ENCODE measurements around the gene ADGRL2. TPM values are rescaled to one million over a fixed set of nuclear protein-coding genes. Genes with fewer than 3 reads are reported as not detected.

ADGRL2 gene
- total RNA-seq, 1 donor from 2014 or later, result 25.1 TPM

DNA sequence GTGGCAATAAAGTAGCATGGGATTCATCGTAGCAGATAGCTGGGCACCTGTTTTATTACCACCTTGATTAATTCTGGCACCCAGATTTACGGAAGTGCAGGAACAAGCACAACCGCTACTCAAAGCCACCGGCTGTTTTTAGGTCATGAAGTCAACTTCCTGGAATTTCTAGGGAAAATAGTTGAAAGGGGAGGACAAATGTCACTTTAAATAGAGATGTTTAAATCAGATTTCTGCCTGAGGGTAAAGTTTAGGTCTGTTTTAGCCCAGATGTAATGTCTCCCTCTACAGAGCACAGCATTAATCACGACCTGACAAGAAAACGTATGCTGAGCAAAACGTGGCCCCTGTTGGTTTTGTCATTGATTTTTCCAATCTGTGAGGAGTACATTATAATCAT, 8.0 kb downstream of the ADGRL2 start:
- H3K36me3 ChIP-seq (ENCODE audit: control insufficient read depth, insufficient read depth, low read length), result no peaks in the 10 kb centered on the region
- no peak for DNase-seq (ENCODE audit: low read depth)
- no peak overlapping the region for H3K4me3 ChIP-seq (ENCODE audit: low read depth, low read length)
- H3K27me3 ChIP-seq (ENCODE audit: control insufficient read depth, insufficient read depth, low read length), result no peaks in the 10 kb centered on the region
- TF ChIP-seq, protein P1, sequence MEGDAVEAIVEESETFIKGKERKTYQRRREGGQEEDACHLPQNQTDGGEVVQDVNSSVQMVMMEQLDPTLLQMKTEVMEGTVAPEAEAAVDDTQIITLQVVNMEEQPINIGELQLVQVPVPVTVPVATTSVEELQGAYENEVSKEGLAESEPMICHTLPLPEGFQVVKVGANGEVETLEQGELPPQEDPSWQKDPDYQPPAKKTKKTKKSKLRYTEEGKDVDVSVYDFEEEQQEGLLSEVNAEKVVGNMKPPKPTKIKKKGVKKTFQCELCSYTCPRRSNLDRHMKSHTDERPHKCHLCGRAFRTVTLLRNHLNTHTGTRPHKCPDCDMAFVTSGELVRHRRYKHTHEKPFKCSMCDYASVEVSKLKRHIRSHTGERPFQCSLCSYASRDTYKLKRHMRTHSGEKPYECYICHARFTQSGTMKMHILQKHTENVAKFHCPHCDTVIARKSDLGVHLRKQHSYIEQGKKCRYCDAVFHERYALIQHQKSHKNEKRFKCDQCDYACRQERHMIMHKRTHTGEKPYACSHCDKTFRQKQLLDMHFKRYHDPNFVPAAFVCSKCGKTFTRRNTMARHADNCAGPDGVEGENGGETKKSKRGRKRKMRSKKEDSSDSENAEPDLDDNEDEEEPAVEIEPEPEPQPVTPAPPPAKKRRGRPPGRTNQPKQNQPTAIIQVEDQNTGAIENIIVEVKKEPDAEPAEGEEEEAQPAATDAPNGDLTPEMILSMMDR (IDR thresholded peaks at IDR 0.05; ENCODE audit: insufficient read depth, low read length, poor library complexity, severe bottlenecking), result no peak

DNA sequence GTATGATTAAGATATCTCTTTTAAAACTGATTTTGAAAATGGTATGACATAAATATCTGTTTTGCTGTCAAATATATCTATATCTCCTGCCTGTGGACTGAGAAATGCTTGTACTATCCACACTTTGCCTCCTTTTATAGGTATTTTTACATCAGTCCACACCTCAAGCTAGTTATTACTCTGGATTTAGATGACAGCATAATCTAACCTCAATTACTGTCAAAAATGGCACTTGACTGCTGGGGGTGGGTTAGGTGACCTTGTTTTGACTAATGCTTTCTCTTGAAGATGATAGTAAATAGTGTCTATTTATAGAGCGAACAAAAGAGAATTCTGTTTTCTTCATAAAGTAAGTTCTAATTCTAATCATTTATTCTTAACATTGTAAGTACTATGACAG, 9.1 kb downstream of the ADGRL2 start:
- H3K4me3 ChIP-seq (ENCODE audit: low read depth, low read length), result no peak overlapping the region
- TF ChIP-seq, protein P1 (IDR thresholded peaks at IDR 0.05; ENCODE audit: insufficient read depth, low read length, poor library complexity, severe bottlenecking), result no peak
- H3K27me3 ChIP-seq (ENCODE audit: control insufficient read depth, insufficient read depth, low read length), result no peaks in the 10 kb centered on the region
- no peak for DNase-seq (ENCODE audit: low read depth)
- no peaks in the 10 kb centered on the region for H3K36me3 ChIP-seq (ENCODE audit: control insufficient read depth, insufficient read depth, low read length)

DNA sequence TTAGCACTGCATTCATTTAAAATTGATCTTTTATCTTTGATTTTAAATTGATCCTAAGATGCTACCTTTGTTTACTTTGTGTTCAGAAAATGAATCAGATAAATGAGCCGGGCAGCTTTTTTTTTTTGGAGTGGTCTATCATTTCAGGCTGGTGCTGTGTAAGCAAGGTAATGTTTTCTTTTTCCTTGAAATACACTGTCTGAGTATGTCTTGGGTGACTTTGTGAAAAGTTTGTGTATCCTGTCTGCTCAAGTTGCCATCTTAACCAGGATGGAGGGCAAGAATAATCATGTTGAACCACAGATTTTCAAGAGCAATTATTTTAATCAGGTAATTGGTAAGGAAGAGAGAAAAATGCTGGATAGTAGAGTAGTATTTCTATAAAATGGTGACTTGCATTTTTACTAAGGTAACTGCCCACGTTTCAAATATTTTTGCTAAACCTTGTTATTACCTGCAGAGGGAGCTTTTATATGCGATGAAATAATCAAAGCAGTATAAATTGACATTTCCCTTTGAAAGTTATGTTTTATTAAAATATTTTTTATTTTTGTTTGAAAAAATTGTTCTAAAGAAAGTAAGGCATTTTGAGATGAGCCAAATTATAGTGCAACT, 11.1 kb downstream of the ADGRL2 start:
- TF ChIP-seq, protein P1 (IDR thresholded peaks at IDR 0.05; ENCODE audit: insufficient read depth, low read length, poor library complexity, severe bottlenecking), result peak; percentile 26
- Histone ChIP-seq H3K4me3 (ENCODE audit: low read depth, low read length) (no peak overlapping the region), H3K36me3 (ENCODE audit: control insufficient read depth, insufficient read depth, low read length) (no peaks in the 10 kb centered on the region), H3K27me3 (ENCODE audit: control insufficient read depth, insufficient read depth, low read length) (no peaks in the 10 kb centered on the region)
- no peak for DNase-seq (ENCODE audit: low read depth)

DNA sequence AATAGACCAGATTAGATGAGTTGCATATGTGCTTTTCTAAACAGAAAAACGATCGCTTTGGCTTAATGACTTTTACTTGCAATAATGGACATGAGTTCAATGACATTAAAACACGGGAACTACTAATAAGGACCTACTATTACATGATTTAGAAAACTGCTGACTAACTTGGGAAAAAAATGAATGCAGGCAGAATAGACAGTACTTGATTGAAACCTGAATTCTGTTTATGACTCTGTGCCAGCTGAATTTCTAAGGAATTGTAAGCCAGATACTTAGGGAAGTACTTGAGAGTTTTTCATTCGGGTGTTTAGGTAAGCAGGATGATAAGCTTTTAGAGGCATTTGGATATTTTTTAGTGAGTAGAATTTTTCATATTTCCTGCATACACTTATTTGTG, 12.0 kb downstream of the ADGRL2 start:
- no peaks in the 10 kb centered on the region for H3K27me3 ChIP-seq (ENCODE audit: control insufficient read depth, insufficient read depth, low read length)
- no peak for DNase-seq (ENCODE audit: low read depth)
- TF ChIP-seq, protein P1 (IDR thresholded peaks at IDR 0.05; ENCODE audit: insufficient read depth, low read length, poor library complexity, severe bottlenecking), result no peak
- no peak overlapping the region for H3K4me3 ChIP-seq (ENCODE audit: low read depth, low read length)
- no peaks in the 10 kb centered on the region for H3K36me3 ChIP-seq (ENCODE audit: control insufficient read depth, insufficient read depth, low read length)

DNA sequence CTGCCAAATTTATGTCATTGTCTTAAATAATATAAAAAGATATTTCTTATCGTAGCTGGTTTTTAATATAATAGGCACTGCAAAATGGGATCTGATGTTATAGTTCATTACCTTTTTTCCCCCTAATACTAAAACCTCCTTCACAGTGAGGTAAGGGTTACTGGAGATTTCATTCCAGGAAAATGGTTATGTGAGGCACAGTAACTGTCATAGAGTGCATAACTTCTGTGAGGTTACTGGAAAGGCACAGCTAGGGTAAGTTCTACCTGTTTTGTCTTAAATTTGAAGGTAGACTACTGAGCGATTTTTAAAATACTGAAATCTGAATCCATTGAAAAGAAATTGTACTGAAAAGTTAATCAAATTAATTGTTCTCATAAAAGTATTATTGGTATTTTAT, 13.0 kb downstream of the ADGRL2 start:
- Histone ChIP-seq H3K4me3 (ENCODE audit: low read depth, low read length) (no peak overlapping the region), H3K27me3 (ENCODE audit: control insufficient read depth, insufficient read depth, low read length) (no peaks in the 10 kb centered on the region), H3K36me3 (ENCODE audit: control insufficient read depth, insufficient read depth, low read length) (no peaks in the 10 kb centered on the region)
- no peak for DNase-seq (ENCODE audit: low read depth)
- TF ChIP-seq, protein P1 (IDR thresholded peaks at IDR 0.05; ENCODE audit: insufficient read depth, low read length, poor library complexity, severe bottlenecking), result no peak

DNA sequence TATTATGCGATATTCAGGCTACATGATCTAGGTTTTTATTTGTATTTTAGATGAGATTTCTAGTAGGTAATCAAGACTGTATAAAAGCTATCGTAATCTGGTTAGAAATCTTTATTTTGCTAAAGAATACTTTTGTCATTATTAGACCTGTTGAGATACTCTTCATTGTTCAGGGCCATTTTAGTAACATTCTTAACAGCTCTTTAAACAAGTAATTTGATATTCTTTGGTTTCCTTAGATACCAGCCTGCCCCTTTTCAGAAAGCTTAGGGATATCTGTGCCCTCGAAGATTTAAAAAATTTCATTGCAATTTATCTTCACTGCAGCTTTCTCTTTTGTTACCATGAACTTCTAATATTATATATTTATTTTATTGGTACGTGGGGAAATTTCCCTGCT, 18.9 kb downstream of the ADGRL2 start:
- no peak for DNase-seq (ENCODE audit: low read depth)
- TF ChIP-seq, protein P1 (IDR thresholded peaks at IDR 0.05; ENCODE audit: insufficient read depth, low read length, poor library complexity, severe bottlenecking), result no peak
- Histone ChIP-seq H3K4me3 (ENCODE audit: low read depth, low read length) (no peak overlapping the region), H3K36me3 (ENCODE audit: control insufficient read depth, insufficient read depth, low read length) (no peaks in the 10 kb centered on the region), H3K27me3 (ENCODE audit: control insufficient read depth, insufficient read depth, low read length) (no peaks in the 10 kb centered on the region)
